ENCODE data around the gene FAM53B. TPM values are rescaled to one million over a fixed set of nuclear protein-coding genes. Genes with fewer than 3 reads are reported as not detected.

Gene FAM53B
- total RNA-seq, 4 donors from 2014 or later = 63.5 to 75.5 (median 67.3) TPM

- TF ChIP-seq CTCF (IDR thresholded peaks at IDR 0.05) = no peak
- TF ChIP-seq EP300 (IDR thresholded peaks at IDR 0.05) = no peak
- TF ChIP-seq POLR2A (IDR thresholded peaks at IDR 0.05) = no peak
- TF ChIP-seq POLR2AphosphoS5 (IDR thresholded peaks at IDR 0.05) = no peak
- DNase-seq (ENCODE audit: low spot score in 2 of 2) = no peak
- H3K4me1 ChIP-seq = peaks cover 76% of the 10 kb centered on the region
- H3K36me3 ChIP-seq = peaks cover 22% of the 10 kb centered on the region
- no peak overlapping the region for H3K4me3 ChIP-seq
- H3K9me3 ChIP-seq = no peaks in the 10 kb centered on the region
- H3K27me3 ChIP-seq = no peaks in the 10 kb centered on the region
- peak overlapping the region; percentile 7 for H3K27ac ChIP-seq
- 57% methylated on average over 7 of the region's 7 CpGs for WGBS
Observed at GRCh38 chr10:124680675-124681074, 63.5 kb downstream of the FAM53B start.

- TF ChIP-seq EP300 (IDR thresholded peaks at IDR 0.05) (no peak), POLR2AphosphoS5 (IDR thresholded peaks at IDR 0.05) (no peak), POLR2A (IDR thresholded peaks at IDR 0.05) (no peak), CTCF (IDR thresholded peaks at IDR 0.05) (no peak)
- H3K4me1 ChIP-seq = peaks cover 78% of the 10 kb centered on the region
- DNase-seq (ENCODE audit: low spot score in 2 of 2) = no peak
- peaks cover 22% of the 10 kb centered on the region for H3K36me3 ChIP-seq
- 78% methylated on average over 7 of the region's 8 CpGs for WGBS
- H3K27me3 ChIP-seq = no peaks in the 10 kb centered on the region
- no peaks in the 10 kb centered on the region for H3K9me3 ChIP-seq
- H3K27ac ChIP-seq = peak overlapping the region; percentile 85
- H3K4me3 ChIP-seq = no peak overlapping the region
Observed at GRCh38 chr10:124679401-124679800, 64.8 kb downstream of the FAM53B start.

GRCh38 chr10:124678557-124679240, 65.5 kb downstream of the FAM53B start:
- Histone ChIP-seq H3K4me3 (no peak overlapping the region), H3K36me3 (peaks cover 22% of the 10 kb centered on the region), H3K9me3 (no peaks in the 10 kb centered on the region), H3K4me1 (peaks cover 78% of the 10 kb centered on the region), H3K27me3 (no peaks in the 10 kb centered on the region), H3K27ac (peak overlapping the region; percentile 85)
- 57% methylated on average over 12 of the region's 12 CpGs for WGBS
- TF ChIP-seq EP300 (IDR thresholded peaks at IDR 0.05) = no peak
- no peak for TF ChIP-seq POLR2A (IDR thresholded peaks at IDR 0.05)
- no peak for TF ChIP-seq POLR2AphosphoS5 (IDR thresholded peaks at IDR 0.05)
- no peak for TF ChIP-seq CTCF (IDR thresholded peaks at IDR 0.05)
- no peak for DNase-seq (ENCODE audit: low spot score in 2 of 2)

- Histone ChIP-seq H3K27me3 (no peaks in the 10 kb centered on the region), H3K36me3 (peaks cover 22% of the 10 kb centered on the region), H3K4me1 (peaks cover 81% of the 10 kb centered on the region), H3K4me3 (no peak overlapping the region), H3K9me3 (no peaks in the 10 kb centered on the region), H3K27ac (peak overlapping the region; percentile 85)
- no peak for TF ChIP-seq POLR2AphosphoS5 (IDR thresholded peaks at IDR 0.05)
- no peak for TF ChIP-seq EP300 (IDR thresholded peaks at IDR 0.05)
- TF ChIP-seq CTCF (IDR thresholded peaks at IDR 0.05) = no peak
- no peak for TF ChIP-seq POLR2A (IDR thresholded peaks at IDR 0.05)
- DNase-seq (ENCODE audit: low spot score in 2 of 2) = no peak
- WGBS = 40% methylated on average over 9 of the region's 10 CpGs
Observed at GRCh38 chr10:124677749-124678556, 66.2 kb downstream of the FAM53B start.

GRCh38 chr10:124677293-124677699, 66.9 kb downstream of the FAM53B start:
- H3K36me3 ChIP-seq = peaks cover 22% of the 10 kb centered on the region
- WGBS = 68% methylated on average over 7 of the region's 10 CpGs
- peaks cover 88% of the 10 kb centered on the region for H3K4me1 ChIP-seq

More at GRCh38 chr10:124677293-124677699, 66.9 kb downstream of the FAM53B start:
- TF ChIP-seq POLR2AphosphoS5 (IDR thresholded peaks at IDR 0.05) = no peak
- no peak for TF ChIP-seq POLR2A (IDR thresholded peaks at IDR 0.05)
- TF ChIP-seq EP300 (IDR thresholded peaks at IDR 0.05) = no peak
- TF ChIP-seq CTCF (IDR thresholded peaks at IDR 0.05) = no peak
- no peak for DNase-seq (ENCODE audit: low spot score in 2 of 2)
- Histone ChIP-seq H3K4me3 (no peak overlapping the region), H3K27me3 (no peaks in the 10 kb centered on the region), H3K27ac (peak overlapping the region; percentile 85), H3K9me3 (no peaks in the 10 kb centered on the region)
